OCI-LY7 (cell line): ENCODE data around the gene PTGER4. TPM values are rescaled to one million over a fixed set of nuclear protein-coding genes. Genes with fewer than 3 reads are reported as not detected.

Source experiments
- BruUV-seq: library from RNA; stranded (reverse); fragments of 400-500 nt; replicated peaks from 2 replicates; lab custom pipeline; 2021; lab: Mats Ljungman, UMichigan
- CTCF ChIA-PET: fragments of 300-600 bp; sonication (Branson Sonifier 250); formaldehyde crosslinking; loops from one replicate; lab custom pipeline; 2022; ENCODE audit warnings: antibody characterized with exemption; ENCODE audit not compliant: unreplicated experiment; lab: Charles Lee
- POLR2A ChIA-PET: fragments of 300-600 bp; sonication (Branson Sonifier 250); formaldehyde crosslinking; loops from one replicate; lab custom pipeline; 2022; ENCODE audit warnings: antibody characterized with exemption; lab: Charles Lee
- DNase-seq: peaks from one replicate; pipeline ENCODE4 v3.0.0-alpha.2; 2015; ENCODE audit warnings: low spot score
- H2AFZ ChIP-seq: fragments of 200-600 bp; sonication (generic), shearing (Covaris generic); 2 replicates; pipeline ENCODE4 v1.6.1; 2014; ENCODE audit warnings: mild to moderate bottlenecking, antibody characterized with exemption, low read length, moderate library complexity
- H3K27ac ChIP-seq: fragments of 200-600 bp; sonication (generic); 2 replicates; pipeline ENCODE4 v1.5.1; 2014; ENCODE audit warnings: mixed run types, low read depth, mild to moderate bottlenecking, moderate library complexity, low read length, inconsistent platforms; ENCODE audit not compliant: poor library complexity, severe bottlenecking
- H3K36me3 ChIP-seq: fragments of 200-600 bp; sonication (generic); 2 replicates; pipeline ENCODE4 v1.6.1; 2014; ENCODE audit warnings: mild to moderate bottlenecking, antibody characterized with exemption, low read length, moderate library complexity, mixed read lengths; ENCODE audit not compliant: insufficient read depth
- H3K4me1 ChIP-seq: fragments of 200-600 bp; sonication (generic); 2 replicates; pipeline ENCODE4 v1.5.1; 2014; ENCODE audit warnings: mild to moderate bottlenecking, low read length; ENCODE audit not compliant: insufficient read depth, poor library complexity, severe bottlenecking
- H3K4me2 ChIP-seq: fragments of 200-600 bp; sonication (generic); 2 replicates; pipeline ENCODE4 v1.6.1; 2014; ENCODE audit warnings: mild to moderate bottlenecking, low read length
- H3K4me3 ChIP-seq: fragments of 200-600 bp; sonication (generic); 2 replicates; pipeline ENCODE4 v1.5.1; 2014; ENCODE audit warnings: mild to moderate bottlenecking, low read depth, low read length; ENCODE audit not compliant: poor library complexity, severe bottlenecking
- H3K79me2 ChIP-seq: fragments of 200-600 bp; sonication (generic); 2 replicates; pipeline ENCODE4 v1.6.1; 2016; ENCODE audit warnings: low read depth, mild to moderate bottlenecking, low read length, moderate library complexity, mixed read lengths; ENCODE audit not compliant: insufficient read depth
- H3K9me2 ChIP-seq: fragments of 200-600 bp; sonication (generic); 2 replicates; pipeline ENCODE4 v1.6.1; 2016; ENCODE audit warnings: mild to moderate bottlenecking, low read length, mixed read lengths; ENCODE audit not compliant: insufficient read depth
- H3K9me3 ChIP-seq: fragments of 200-600 bp; sonication (generic); 2 replicates; pipeline ENCODE4 v1.6.1; 2014; ENCODE audit warnings: mild to moderate bottlenecking, mixed run types, low read length, mixed read lengths
- H4K20me1 ChIP-seq: fragments of 200-600 bp; sonication (generic); 2 replicates; pipeline ENCODE4 v1.6.1; 2014; ENCODE audit warnings: mild to moderate bottlenecking, antibody characterized with exemption, low read length, moderate library complexity, mixed read lengths; ENCODE audit not compliant: insufficient read depth
- CTCF ChIP-seq: fragments of 200-600 bp; sonication (generic); conservative IDR thresholded peaks from 2 replicates; pipeline ENCODE4 v1.5.1; 2014; ENCODE audit warnings: mild to moderate bottlenecking, antibody characterized with exemption, low read length, moderate library complexity, mixed read lengths
- EZH2phosphoT487 ChIP-seq: fragments of 200-600 bp; sonication (generic); IDR thresholded peaks from 2 replicates; pipeline ENCODE4 v1.6.1; 2018; ENCODE audit warnings: low read depth, borderline replicate concordance, mild to moderate bottlenecking, mixed run types, antibody characterized with exemption, low read length, moderate library complexity, mixed read lengths
- intact Hi-C: fragments of 100-400 bp; cut with micrococcal nuclease; formaldehyde crosslinking; loops from one replicate; pipeline ENCODE4 v1.10.0; 2022; ENCODE audit not compliant: unreplicated experiment
- total RNA-seq, 2 experiments: library from RNA; depleted of rRNA in 1 of 2; stranded (reverse); fragments of >200 nt in 1 of 2; shearing (Covaris generic) in 1 of 2; gene quantifications; 2 replicates each; pipeline ENCODE4 v1.2.3, GENCODE V29; 2014 to 2022

The PTGER4 gene
- total RNA-seq, 2 experiments from 2014 or later: 0.49 to 1.4 TPM

GRCh38 chr5:40660751-40661150 is 19.0 kb upstream of the PTGER4 start:
- no TSS peak for BruUV-seq
- H3K4me1 ChIP-seq: no peaks in the 10 kb centered on the region
- H3K27ac ChIP-seq: no peak overlapping the region
- H3K4me2 ChIP-seq: no peak overlapping the region
- no peak overlapping the region for H2AFZ ChIP-seq
- no peak for TF ChIP-seq CTCF
- TF ChIP-seq EZH2phosphoT487: no peak
- no peaks in the 10 kb centered on the region for H3K79me2 ChIP-seq
- no peaks in the 10 kb centered on the region for H3K36me3 ChIP-seq
- intact Hi-C loops: no loop called here
- H3K9me2 ChIP-seq: no peaks in the 10 kb centered on the region
- ChIA-PET CTCF (no interaction called here), POLR2A (interaction anchor here (0.7 to 0.9 kb wide), 2 partner anchors 21 to 30 kb away, joined by 3 to 4 read pairs; no protein-coding TSS in a partner anchor)
- no peak for DNase-seq
- H3K9me3 ChIP-seq: no peaks in the 10 kb centered on the region
- H3K4me3 ChIP-seq: no peak overlapping the region
- no peaks in the 10 kb centered on the region for H4K20me1 ChIP-seq

GRCh38 chr5:40665635-40666298 is 13.9 kb upstream of the PTGER4 start:
- ChIA-PET CTCF (no interaction called here), POLR2A (interaction anchor here (1.0 to 1.3 kb wide), 3 partner anchors 34 to 701 kb away, joined by 3 to 4 read pairs (median 3); no protein-coding TSS in a partner anchor)
- no peaks in the 10 kb centered on the region for H3K4me1 ChIP-seq
- no peaks in the 10 kb centered on the region for H4K20me1 ChIP-seq
- intact Hi-C loops: no loop called here
- H3K27ac ChIP-seq: no peak overlapping the region
- H3K4me3 ChIP-seq: no peak overlapping the region
- no peak for TF ChIP-seq EZH2phosphoT487
- no peak for TF ChIP-seq CTCF
- DNase-seq: no peak
- no peak overlapping the region for H3K4me2 ChIP-seq
- H2AFZ ChIP-seq: no peak overlapping the region
- H3K36me3 ChIP-seq: no peaks in the 10 kb centered on the region
- H3K9me3 ChIP-seq: no peaks in the 10 kb centered on the region
- H3K79me2 ChIP-seq: no peaks in the 10 kb centered on the region
- H3K9me2 ChIP-seq: no peaks in the 10 kb centered on the region
- BruUV-seq: no TSS peak

GRCh38 chr5:40666657-40667056 is 13.1 kb upstream of the PTGER4 start:
- no peaks in the 10 kb centered on the region for H3K36me3 ChIP-seq
- CTCF ChIA-PET: no interaction called here
- POLR2A ChIA-PET: no interaction called here
- no peaks in the 10 kb centered on the region for H3K9me2 ChIP-seq
- no TSS peak for BruUV-seq
- TF ChIP-seq EZH2phosphoT487 (no peak), CTCF (no peak)
- no peak overlapping the region for H3K4me2 ChIP-seq
- no peaks in the 10 kb centered on the region for H4K20me1 ChIP-seq
- no peaks in the 10 kb centered on the region for H3K9me3 ChIP-seq
- H3K4me3 ChIP-seq: no peak overlapping the region
- H2AFZ ChIP-seq: no peak overlapping the region
- no peak for DNase-seq
- H3K79me2 ChIP-seq: no peaks in the 10 kb centered on the region
- intact Hi-C loops: no loop called here
- no peaks in the 10 kb centered on the region for H3K4me1 ChIP-seq
- H3K27ac ChIP-seq: no peak overlapping the region
